Epidermal melanocyte (primary cell): ENCODE measurements around the gene PLEKHM3.

Experiments
- DNase-seq: peaks from one replicate; pipeline ENCODE4 v3.0.0; 2011; ENCODE audit warnings: low spot score; ENCODE audit not compliant: insufficient read length

Gene PLEKHM3

GRCh38 chr2:207993151-207993763 lies 32.1 kb downstream of the PLEKHM3 start:
- no peak for DNase-seq

DNA sequence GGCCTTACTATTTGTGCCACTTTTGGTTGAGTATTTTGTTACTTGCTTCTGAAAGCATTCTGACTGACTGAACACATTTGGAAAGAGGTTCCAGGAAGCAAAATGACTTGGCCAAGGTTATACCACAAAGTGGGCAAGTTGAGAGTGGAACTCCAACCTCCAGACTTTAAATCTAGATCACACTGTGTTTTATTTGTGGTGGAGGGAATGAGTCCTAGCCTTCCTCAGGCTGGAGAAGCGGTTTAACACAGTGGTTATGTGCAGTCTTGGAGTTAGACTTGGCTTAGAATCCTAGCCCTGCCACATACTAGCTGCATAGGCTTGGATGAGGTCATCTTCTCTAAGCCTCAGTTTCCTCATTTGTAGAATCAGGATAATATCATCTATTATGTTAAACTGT lies 33.4 kb downstream of the PLEKHM3 start:
- no peak for DNase-seq

DNA sequence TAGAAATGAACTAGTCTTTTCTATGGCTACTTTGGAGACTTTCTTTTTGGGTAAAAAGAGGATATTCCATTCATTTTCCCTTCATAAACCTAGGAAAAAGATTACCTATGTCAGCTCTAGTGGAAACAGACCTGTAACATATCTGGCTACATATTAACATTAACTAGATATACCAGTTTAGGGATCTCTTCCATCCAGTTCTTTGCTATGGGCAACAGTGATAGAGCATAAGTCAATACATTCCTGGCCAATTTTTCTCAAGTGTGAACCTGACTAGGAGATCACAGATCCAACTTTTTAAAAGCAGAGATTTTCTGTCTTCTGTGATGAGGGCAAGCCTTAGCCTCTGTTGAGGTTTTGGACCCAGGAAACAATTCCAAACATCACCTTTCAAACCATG lies 34.5 kb downstream of the PLEKHM3 start:
- DNase-seq: no peak

DNA sequence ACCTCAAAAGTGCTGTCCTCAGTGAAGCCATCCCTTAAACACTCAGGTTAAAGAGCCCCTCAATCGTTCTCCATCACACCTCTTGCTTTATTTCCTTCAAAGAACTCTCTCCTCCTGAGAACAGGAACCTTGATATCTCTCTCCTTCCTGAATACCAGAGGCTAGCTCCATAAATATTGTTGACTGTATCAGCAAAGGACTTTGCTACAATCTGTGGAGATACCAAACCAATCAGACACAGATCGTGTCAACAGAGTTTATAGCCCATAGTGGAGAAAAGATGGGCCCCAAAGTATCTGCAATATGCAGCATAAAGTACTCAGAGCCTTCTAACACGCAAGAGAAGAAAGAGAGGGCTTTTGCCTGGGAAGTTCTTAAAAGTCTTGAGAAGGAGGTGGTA lies 36.4 kb downstream of the PLEKHM3 start:
- DNase-seq: no peak

DNA sequence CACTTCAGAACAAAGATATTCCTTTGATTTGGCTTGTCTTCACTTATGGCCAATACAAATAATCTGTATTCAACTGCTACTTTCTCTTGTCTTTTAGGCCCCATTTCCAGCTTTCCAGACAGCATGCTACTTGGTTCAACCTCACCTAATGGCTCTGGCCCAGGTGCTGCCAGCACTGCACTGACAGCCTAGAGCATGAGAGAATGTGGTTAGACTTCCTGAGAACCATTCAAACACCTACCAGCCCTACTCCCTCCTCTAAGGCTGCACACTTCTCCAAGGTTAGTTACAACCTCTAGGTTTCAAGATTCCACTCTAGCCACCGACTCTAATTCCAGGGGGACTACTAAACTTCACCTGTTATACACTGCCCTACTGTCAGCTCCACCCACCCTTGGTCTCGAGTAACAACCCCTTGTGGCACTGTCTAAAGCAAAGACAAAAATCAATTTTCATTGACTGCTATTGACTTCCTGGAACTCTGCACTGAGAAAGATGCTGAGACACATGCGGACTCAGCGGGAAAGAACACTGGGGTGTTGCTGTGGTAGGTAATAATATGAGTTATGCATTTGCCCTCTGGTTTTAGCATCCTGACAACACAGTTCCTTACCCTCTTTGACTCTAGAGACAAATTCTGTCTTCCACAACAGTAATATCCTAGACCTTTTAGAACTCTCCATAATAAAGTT lies 38.2 kb downstream of the PLEKHM3 start:
- no peak for DNase-seq

- DNase-seq: no peak
These were observed 40.4 kb downstream of the PLEKHM3 start for GRCh38 chr2:207984765-207985480.

GRCh38 chr2:207983641-207984042 lies 41.7 kb downstream of the PLEKHM3 start:
- no peak for DNase-seq

DNA sequence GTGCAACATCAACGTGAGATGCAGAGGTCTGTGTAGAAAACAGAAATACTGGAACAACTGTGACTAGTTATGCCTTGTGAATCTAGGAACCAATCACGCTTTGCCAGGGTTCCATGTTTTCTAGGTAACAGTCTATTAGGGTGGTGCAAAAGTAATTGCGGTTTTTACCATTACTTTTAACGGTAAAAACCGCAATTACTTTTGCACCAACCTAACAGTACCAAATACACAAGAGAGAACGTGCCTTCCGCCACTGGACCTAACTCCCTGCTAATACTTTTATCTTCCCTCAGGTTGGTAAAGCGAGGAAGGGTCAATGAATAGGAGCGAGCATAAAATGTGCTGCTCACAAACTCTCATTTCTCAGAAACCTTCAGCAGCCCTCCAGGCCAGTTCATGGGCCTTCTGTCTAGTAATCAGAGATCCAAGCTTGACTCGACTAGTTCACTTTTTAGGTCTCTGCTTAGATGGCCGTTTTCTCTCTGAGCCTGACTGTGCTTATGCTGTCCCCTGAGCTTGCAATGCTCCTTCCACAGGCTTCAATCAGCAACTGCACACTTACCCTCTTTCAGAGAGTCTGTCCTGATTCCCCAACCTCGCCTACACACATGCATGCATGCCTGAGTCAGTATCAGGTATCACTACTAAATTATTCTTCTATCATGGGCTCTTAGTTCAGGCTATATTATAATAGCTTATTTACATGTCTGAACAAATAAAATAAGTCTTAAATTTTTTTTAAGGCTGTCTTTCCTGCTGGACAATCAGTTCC lies 47.0 kb downstream of the PLEKHM3 start:
- no peak for DNase-seq

DNA sequence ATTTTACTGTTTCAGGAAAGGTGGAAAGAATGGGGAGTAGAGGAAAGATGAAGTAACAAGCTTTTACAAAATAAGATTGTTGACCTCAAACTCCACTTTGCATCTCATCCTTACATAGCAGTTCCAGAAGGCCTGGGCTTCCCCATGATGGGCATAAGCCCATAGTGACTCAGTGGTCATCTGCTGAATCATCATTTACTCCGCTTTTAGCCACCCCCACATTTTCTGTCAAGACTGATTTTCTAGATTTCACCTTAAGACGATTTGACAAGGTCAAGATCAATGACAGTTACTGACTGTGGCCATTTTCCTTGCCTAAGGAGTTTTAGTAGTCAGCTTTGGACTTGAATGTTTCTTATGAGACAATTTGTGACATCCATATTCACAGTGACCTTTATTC lies 49.4 kb downstream of the PLEKHM3 start:
- no peak for DNase-seq

DNA sequence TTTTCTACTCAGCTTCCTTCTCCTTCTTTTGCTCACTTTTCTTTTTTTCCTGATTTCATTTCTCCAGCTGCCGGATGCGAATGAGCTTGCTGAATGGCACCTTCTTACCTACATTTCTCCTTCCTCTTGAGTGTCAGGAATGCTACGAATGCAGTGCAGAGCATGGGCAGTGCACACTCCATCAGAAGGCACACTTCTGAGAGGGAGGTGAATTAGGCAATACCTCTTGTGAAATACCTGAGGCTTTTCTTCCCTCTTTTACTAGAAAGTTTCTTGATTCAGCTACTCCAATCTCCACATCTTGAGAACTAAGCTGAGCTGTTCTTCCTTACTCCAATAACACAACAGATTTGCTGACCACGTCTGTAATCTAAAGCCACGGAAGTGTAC lies 51.1 kb downstream of the PLEKHM3 start:
- no peak for DNase-seq

DNA sequence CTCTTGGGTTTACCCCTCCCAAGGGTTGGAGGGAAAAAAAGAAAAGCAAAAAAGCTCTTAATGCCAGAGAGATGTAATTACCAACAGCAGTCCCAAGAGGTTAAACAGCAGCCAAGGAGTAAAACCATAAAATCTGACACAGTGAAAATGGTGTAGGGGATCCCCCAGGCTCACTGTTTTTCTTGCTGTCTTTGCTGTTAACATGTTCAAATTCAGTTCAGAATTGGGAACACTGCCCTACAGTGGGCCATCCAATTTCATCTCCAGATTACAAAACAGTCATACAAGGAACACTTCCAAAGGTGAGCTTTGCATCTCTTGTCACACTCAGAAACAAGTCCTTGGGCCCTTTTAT lies 54.5 kb downstream of the PLEKHM3 start:
- no peak for DNase-seq

GRCh38 chr2:207970147-207970825 lies 55.0 kb downstream of the PLEKHM3 start:
- no peak for DNase-seq

DNA sequence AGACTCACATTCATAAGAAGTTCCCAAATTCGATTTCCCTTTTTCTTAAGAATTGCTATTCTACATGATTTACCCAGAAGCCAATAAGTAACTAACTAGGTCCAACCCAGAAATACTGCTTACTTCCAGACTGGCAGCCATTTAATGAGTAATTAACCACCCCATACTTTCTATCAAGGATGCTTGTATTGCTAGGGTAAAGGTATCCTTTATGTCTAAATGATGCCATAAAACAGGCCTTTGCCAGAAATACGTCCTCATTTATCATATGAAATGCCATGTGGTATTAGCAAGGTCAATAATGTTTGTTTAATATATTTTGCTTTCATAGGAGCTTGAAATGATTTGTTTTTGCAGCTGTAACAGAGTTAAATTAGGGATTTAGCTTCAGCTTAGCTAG lies 56.1 kb downstream of the PLEKHM3 start:
- no peak for DNase-seq

DNA sequence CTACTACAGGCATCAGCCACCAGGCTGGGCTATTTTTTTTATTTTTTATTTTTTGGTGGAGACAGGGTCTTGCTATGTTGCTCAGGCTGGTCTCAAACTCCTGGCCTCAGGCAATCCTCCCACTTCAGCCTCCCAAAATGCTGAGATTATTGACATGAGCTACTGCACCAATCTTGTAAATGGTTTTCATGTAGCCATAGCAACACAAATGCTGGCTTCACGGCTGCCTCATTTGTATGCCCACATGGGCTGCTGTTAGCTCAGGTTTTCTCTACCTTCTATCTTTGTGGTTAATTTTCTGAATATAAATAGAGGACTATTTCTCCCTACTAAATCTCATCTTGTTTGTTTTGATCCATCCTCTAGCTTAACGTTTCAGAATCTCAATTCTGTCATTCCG lies 58.2 kb downstream of the PLEKHM3 start:
- no peak for DNase-seq

DNA sequence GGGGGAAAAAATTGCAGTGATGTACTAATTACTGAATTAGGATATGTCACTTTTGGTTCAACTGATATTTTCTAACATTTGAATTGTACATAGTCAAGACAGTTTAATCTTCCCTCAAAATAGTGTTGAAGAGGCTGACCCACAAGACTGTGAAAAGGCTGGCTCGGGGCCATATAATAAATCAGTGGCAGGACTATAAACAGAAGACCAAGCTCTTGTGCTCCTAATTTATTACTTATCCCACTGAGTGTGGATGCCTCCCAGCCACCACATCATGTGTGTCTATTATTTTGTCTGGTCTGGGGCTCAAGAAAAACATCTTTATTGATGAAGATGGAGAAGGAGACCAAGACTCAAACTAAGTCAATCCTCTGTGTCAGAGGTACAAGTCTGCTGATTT lies 64.4 kb downstream of the PLEKHM3 start:
- DNase-seq: no peak

GRCh38 chr2:207960090-207960489 lies 65.2 kb downstream of the PLEKHM3 start:
- DNase-seq: no peak

DNA sequence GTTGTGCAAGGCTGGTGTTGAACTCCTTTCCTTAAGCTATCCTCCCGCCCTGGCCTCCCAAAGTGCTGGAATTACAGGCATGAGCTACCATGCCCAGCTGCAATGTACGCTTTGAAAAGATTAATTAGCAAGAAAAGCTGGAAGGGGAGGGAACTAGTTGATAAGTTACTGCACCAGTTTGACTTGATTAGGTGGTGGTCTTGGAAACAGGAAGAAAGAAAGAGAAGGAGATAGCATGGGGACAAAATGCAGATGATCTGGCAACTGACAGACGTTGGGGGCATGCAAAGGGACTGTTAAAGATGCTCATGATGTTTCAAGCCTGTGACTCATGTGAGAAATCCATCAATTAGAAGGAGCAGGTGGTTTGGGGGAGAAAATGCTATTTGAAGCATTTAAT lies 68.6 kb downstream of the PLEKHM3 start:
- no peak for DNase-seq

DNA sequence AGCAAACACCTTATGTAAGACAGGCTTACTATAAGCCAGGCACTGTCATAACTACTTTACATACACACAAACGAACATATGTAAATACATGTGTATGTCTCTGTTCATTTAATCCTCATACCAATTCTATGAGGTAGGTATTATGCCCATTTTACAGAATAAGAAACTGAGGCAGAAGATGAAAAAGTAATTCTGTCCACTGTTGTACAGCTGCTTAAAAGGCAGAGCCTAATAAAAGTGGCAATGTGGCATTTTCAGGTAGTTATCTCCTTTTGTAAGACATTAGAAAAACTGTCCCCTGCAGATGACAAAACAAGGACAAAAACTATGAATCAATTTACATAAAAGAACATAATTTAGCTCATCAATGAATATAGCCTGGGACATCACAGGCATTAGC lies 69.9 kb downstream of the PLEKHM3 start:
- DNase-seq: no peak

DNA sequence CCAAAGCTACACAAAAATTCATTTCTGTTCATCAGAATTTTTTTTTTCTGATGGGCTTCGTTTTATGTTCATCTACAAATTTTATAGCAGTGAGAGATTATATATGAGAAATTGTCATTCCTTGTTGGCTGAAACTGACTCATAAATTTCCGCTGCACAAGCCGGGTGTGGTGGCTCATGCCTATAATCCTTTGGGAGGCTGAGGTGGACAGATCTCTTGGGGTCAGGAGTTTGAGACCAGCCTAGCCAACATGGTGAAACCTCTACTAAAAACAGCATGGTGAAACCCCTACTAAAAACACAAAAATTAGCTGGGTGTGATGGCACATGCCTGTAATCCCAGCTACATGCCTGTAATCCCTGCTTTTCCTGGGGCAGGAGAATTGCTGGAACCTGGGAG lies 72.0 kb downstream of the PLEKHM3 start:
- DNase-seq: no peak

DNA sequence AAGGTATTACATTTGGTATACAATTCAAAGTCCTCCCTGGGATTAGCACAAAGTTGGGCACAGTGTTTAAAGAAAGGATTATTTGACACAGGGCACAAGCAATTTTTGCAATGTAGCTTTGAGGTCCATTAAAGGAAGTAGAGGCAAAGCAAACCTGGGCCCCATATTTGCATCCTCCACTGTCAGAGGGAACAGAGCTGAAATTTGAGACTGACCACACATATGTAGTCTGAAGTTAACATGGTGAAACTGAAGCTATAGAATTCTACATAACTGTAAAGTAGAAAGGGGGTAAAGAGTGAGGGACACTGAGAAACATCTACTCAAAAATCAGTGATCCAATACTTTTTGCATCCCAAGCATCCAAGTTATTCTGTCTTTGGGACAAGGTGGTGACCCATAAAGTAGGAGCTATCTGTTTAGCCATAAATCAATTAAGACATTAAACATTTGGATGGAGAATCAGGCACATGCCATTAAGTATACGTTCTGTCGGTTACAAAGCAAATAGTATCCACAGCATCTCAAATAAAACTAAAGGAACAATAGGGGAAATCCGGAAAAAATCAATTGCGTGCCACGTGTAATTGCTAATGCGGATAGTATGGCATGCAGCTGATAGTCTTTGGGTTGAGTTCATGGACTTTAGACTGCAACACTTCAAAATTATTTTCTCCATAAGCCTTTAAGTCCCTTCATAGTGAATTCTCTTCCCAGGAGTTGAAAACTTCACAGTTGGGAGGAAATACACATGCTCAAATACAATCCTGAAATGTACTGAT lies 72.6 kb downstream of the PLEKHM3 start:
- DNase-seq: no peak
